ENCODE results near the gene PTPRU. TPM values are rescaled to one million over a fixed set of nuclear protein-coding genes. Genes with fewer than 3 reads are reported as not detected.

PTPRU gene
- total RNA-seq, 2 donors from 2014 or later: 24.1 to 40.2 TPM

DNA sequence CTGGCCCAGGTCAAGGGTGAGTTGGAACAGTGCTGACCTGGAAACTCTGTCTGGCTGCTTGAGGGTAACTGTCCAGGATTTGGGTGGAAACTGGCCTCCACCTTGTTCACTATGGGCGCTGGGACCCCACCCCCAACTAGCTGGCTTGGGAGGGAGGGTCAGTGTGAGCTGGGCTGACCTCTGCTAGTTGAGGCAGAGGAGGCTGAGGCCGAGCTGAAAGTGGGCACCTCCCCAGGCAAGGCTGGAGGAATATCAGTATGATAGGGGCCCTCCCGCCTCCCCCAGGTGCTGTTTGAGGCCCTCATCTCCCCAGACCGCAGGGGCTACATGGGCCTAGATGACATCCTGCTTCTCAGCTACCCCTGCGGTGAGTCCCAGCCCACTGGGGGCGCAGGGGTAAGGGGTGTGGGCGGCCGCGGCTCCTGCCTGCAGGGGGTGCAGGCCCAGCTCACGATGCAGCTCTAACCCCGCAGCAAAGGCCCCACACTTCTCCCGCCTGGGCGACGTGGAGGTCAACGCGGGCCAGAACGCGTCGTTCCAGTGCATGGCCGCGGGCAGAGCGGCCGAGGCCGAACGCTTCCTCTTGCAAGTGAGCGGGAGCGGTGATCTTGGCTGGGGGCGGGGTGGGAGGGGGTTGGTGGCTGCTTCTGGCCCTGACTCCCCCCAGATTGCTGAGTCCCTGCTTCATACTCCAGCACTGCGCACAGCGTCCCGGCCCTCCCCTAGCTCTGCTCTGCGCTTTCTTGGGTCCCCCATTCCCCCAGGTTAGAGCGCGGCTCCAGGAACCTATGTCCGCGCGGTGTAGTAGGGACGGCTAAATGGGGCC is 22.9 kb downstream of the PTPRU start:
- intact Hi-C loops (cut with DNase I): no loop called here
- ATAC-seq: no peak
- TF ChIP-seq, protein P1, sequence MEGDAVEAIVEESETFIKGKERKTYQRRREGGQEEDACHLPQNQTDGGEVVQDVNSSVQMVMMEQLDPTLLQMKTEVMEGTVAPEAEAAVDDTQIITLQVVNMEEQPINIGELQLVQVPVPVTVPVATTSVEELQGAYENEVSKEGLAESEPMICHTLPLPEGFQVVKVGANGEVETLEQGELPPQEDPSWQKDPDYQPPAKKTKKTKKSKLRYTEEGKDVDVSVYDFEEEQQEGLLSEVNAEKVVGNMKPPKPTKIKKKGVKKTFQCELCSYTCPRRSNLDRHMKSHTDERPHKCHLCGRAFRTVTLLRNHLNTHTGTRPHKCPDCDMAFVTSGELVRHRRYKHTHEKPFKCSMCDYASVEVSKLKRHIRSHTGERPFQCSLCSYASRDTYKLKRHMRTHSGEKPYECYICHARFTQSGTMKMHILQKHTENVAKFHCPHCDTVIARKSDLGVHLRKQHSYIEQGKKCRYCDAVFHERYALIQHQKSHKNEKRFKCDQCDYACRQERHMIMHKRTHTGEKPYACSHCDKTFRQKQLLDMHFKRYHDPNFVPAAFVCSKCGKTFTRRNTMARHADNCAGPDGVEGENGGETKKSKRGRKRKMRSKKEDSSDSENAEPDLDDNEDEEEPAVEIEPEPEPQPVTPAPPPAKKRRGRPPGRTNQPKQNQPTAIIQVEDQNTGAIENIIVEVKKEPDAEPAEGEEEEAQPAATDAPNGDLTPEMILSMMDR (IDR thresholded peaks at IDR 0.05): no peak
- no peak for TF ChIP-seq POLR2A (IDR thresholded peaks at IDR 0.05)

DNA sequence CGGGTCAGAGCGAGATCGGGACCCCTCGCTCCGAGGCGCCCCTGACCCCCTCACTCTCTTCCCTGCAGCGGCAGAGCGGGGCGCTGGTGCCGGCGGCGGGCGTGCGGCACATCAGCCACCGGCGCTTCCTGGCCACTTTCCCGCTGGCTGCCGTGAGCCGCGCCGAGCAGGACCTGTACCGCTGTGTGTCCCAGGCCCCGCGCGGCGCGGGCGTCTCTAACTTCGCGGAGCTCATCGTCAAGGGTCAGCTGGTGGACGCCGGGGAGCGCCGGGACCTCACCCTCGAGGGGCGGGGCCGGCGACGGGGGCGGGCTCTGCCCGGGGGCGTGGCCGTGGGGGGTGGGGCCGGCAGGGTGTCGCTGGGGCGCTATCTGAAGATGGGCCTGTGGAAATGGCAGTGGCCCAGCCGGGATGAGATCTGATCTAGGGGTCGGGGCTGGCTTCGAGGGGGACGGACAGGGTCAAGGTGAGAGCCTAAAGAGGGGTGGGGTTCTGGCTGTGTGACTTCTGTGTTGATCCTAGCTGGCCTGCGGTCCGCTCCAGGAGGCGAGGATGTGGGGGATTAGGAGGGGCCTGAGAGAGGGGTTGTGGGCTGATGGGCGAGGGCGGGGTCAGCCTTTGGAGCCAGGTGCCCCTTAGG is 23.6 kb downstream of the PTPRU start:
- intact Hi-C loops (cut with DNase I): no loop called here
- DNase-seq: peak; percentile 37 to 54 (median 46)
- H3K27ac ChIP-seq: no peak overlapping the region
- H3K9me3 ChIP-seq: no peaks in the 10 kb centered on the region
- H3K4me1 ChIP-seq: peaks cover 23% of the 10 kb centered on the region
- WGBS, 2 donors: 16 to 40% methylated on average over 18 to 34 of the region's 56 CpGs
- no peak for TF ChIP-seq POLR2A (IDR thresholded peaks at IDR 0.05)
- TF ChIP-seq, protein P1 (IDR thresholded peaks at IDR 0.05): no peak
- ATAC-seq: peak; percentile 53
- no peaks in the 10 kb centered on the region for H3K36me3 ChIP-seq (replicated peaks in 1 of 2; ENCODE audit: insufficient read depth in 1 of 2, low read depth in 2 of 2)
- H3K27me3 ChIP-seq: no peaks in the 10 kb centered on the region
- peak overlapping the region in 1 of 2 donors; percentile 2 for H3K4me3 ChIP-seq

More for the DNA sequence above, 22.9 kb downstream of the PTPRU start:
- no peak overlapping the region for H3K27ac ChIP-seq
- no peak for DNase-seq
- H3K36me3 ChIP-seq (replicated peaks in 1 of 2; ENCODE audit: insufficient read depth in 1 of 2, low read depth in 2 of 2): no peaks in the 10 kb centered on the region
- peak overlapping the region in 1 of 2 donors; percentile 2 for H3K4me3 ChIP-seq
- peaks cover 23% of the 10 kb centered on the region for H3K4me1 ChIP-seq
- WGBS, 2 donors: 24 to 36% methylated on average over 7 to 36 of the region's 38 CpGs
- no peaks in the 10 kb centered on the region for H3K27me3 ChIP-seq
- H3K9me3 ChIP-seq: no peaks in the 10 kb centered on the region

DNA sequence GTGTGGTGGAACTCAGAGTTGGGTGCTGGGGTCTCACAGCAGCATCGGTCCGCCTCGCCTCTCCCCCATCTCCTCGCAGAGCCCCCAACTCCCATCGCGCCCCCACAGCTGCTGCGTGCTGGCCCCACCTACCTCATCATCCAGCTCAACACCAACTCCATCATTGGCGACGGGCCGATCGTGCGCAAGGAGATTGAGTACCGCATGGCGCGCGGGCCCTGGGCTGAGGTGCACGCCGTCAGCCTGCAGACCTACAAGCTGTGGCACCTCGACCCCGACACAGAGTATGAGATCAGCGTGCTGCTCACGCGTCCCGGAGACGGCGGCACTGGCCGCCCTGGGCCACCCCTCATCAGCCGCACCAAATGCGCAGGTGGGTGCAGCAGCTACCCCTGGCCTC is 24.2 kb downstream of the PTPRU start:
- TF ChIP-seq, protein P1 (IDR thresholded peaks at IDR 0.05): no peak
- no peak for TF ChIP-seq POLR2A (IDR thresholded peaks at IDR 0.05)
- Histone ChIP-seq H3K36me3 (replicated peaks in 1 of 2; ENCODE audit: insufficient read depth in 1 of 2, low read depth in 2 of 2) (no peaks in the 10 kb centered on the region), H3K9me3 (no peaks in the 10 kb centered on the region), H3K27me3 (no peaks in the 10 kb centered on the region), H3K27ac (no peak overlapping the region), H3K4me3 (no peak overlapping the region), H3K4me1 (peaks cover 23% of the 10 kb centered on the region)
- ATAC-seq (no peak), DNase-seq (no peak)
- 74 to 96% methylated on average over 27 to 28 of the region's 29 CpGs for WGBS, 2 donors
- intact Hi-C loops (cut with DNase I): no loop called here

DNA sequence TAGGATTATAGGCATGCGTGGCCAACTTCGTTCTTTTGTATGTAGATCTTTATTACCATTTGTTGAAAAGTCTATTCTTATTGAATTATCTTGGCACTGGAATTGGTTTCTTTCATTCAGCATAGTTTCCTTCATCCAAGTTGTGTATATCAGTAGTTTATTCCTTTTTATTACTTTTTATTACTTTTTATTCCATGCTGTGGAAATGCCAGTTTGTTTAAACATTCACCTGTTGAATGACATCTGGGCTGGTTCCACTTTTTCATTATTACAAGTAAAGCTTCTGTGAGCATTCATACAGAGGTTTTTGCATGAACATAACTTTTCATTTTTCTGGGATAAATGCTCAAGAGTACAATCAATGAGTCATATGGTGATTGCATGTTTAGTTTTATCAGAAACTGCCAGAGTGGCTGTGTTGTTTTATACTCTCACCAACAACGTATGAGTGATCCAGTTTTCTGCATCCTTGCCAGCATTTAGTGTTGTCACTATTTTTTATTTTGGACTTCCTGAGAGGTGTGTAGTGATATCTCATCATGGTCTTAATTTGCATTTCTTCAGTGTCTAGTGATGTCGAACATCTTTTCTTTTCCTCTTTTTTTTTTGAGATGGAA is 28.6 kb downstream of the PTPRU start:
- intact Hi-C loops (cut with DNase I): no loop called here
- no peaks in the 10 kb centered on the region for H3K36me3 ChIP-seq (replicated peaks in 1 of 2; ENCODE audit: insufficient read depth in 1 of 2, low read depth in 2 of 2)
- 53 to 70% methylated on average over 4 of the region's 4 CpGs for WGBS, 2 donors
- H3K27me3 ChIP-seq: no peaks in the 10 kb centered on the region
- H3K4me3 ChIP-seq: no peak overlapping the region
- no peak for DNase-seq
- ATAC-seq: no peak
- peak overlapping the region in 1 of 4 donors; percentile 30 for H3K27ac ChIP-seq
- H3K9me3 ChIP-seq: no peaks in the 10 kb centered on the region
- H3K4me1 ChIP-seq: no peaks in the 10 kb centered on the region
- TF ChIP-seq, protein P1 (IDR thresholded peaks at IDR 0.05): no peak
- TF ChIP-seq POLR2A (IDR thresholded peaks at IDR 0.05): no peak
